Measurements from ENCODE around the gene SOX6.

GRCh38 chr11:16225623-16226022, 130.7 kb downstream of the SOX6 start:
- TF ChIP-seq FOXK1 (CRISPR knock-in tag; IDR thresholded peaks at IDR 0.05; ENCODE audit: borderline replicate concordance, low read depth), result no peak
- TF ChIP-seq REST (IDR thresholded peaks at IDR 0.05; ENCODE audit: borderline replicate concordance in 1 of 2, low read depth in 1 of 2, low read length in 2 of 2), result no peak
- no peak for TF ChIP-seq ZNF317 (CRISPR knock-in tag; IDR thresholded peaks at IDR 0.05)
- no peak for TF ChIP-seq CTCF (CRISPR knock-in tag; IDR thresholded peaks at IDR 0.05)
- TF ChIP-seq ARID2 (CRISPR knock-in tag; IDR thresholded peaks at IDR 0.05; ENCODE audit: borderline replicate concordance), result no peak
- TF ChIP-seq HCFC1 (IDR thresholded peaks at IDR 0.05; ENCODE audit: low read depth, low read length), result no peak
- no peak for TF ChIP-seq GLI4 (CRISPR knock-in tag; IDR thresholded peaks at IDR 0.05; ENCODE audit: borderline replicate concordance)
